GM23338 (cell line): ENCODE measurements around the gene OGN. TPM values are rescaled to one million over a fixed set of nuclear protein-coding genes. Genes with fewer than 3 reads are reported as not detected.

Experiments used
- ATAC-seq: fragments of 200-7000 bp; cut with Tn5 transposase; 3 replicates; pipeline ENCODE4 v1.9.1; 2020
- DNase-seq: peaks from one replicate; pipeline ENCODE4 v3.0.0-alpha.2; 2015; ENCODE audit warnings: low spot score
- H2AFZ ChIP-seq: fragments of 200-600 bp; sonication (generic); 2 replicates; pipeline ENCODE4 v1.8.0; 2016; ENCODE audit warnings: antibody characterized with exemption, mild to moderate bottlenecking, moderate library complexity
- H3F3A ChIP-seq: fragments of 200-600 bp; sonication (generic); replicated peaks from 2 replicates; pipeline ENCODE4 v1.8.0; 2017; ENCODE audit warnings: antibody characterized with exemption, mixed run types, low read depth
- H3K27ac ChIP-seq: fragments of 200-600 bp; sonication (generic); 2 replicates; pipeline ENCODE4 v1.6.1; 2016; ENCODE audit warnings: low read depth
- H3K27me3 ChIP-seq: fragments of 200-600 bp; sonication (generic); 2 replicates; pipeline ENCODE4 v1.8.0; 2016; ENCODE audit warnings: mild to moderate bottlenecking, mixed run types, moderate library complexity; ENCODE audit not compliant: insufficient read depth
- H3K36me3 ChIP-seq: fragments of 200-600 bp; sonication (generic); 2 replicates; pipeline ENCODE4 v1.8.0; 2016; ENCODE audit warnings: mild to moderate bottlenecking; ENCODE audit not compliant: insufficient read depth
- H3K4me1 ChIP-seq: fragments of 200-600 bp; sonication (generic); 2 replicates; pipeline ENCODE4 v1.8.0; 2016; ENCODE audit warnings: mild to moderate bottlenecking, moderate library complexity; ENCODE audit not compliant: insufficient read depth
- H3K4me2 ChIP-seq: fragments of 200-600 bp; sonication (generic); 2 replicates; pipeline ENCODE4 v1.7.1; 2017; ENCODE audit warnings: mixed run types
- H3K4me3 ChIP-seq: fragments of 200-600 bp; sonication (generic); 2 replicates; pipeline ENCODE4 v1.6.1; 2016; ENCODE audit warnings: mixed run types
- H3K79me2 ChIP-seq: fragments of 200-600 bp; sonication (generic); replicated peaks from 2 replicates; pipeline ENCODE4 v1.8.0; 2017; ENCODE audit warnings: mild to moderate bottlenecking; ENCODE audit not compliant: insufficient read depth
- H3K9me2 ChIP-seq: fragments of 200-600 bp; sonication (generic); 2 replicates; pipeline ENCODE4 v1.8.0; 2017; ENCODE audit not compliant: insufficient read depth
- H4K20me1 ChIP-seq: fragments of 200-600 bp; sonication (generic); replicated peaks from 2 replicates; pipeline ENCODE4 v1.8.0; 2017; ENCODE audit warnings: mild to moderate bottlenecking; ENCODE audit not compliant: insufficient read depth
- H3K27ac Mint-ChIP-seq: 2 replicates; pipeline ENCODE4 v1.8.0; 2020; ENCODE audit warnings: inconsistent platforms, mild to moderate bottlenecking, moderate library complexity, mixed read lengths
- H3K27me3 Mint-ChIP-seq: 3 replicates; pipeline ENCODE4 v1.8.0; 2022; ENCODE audit warnings: low read depth, mild to moderate bottlenecking, moderate library complexity, mixed read lengths, inconsistent platforms; ENCODE audit not compliant: insufficient read depth, poor library complexity
- H3K36me3 Mint-ChIP-seq: 3 replicates; pipeline ENCODE4 v1.8.0; 2021; ENCODE audit warnings: low read depth, mild to moderate bottlenecking, inconsistent platforms, moderate library complexity, mixed read lengths
- H3K4me1 Mint-ChIP-seq: 3 replicates; pipeline ENCODE4 v1.8.0; 2020; ENCODE audit warnings: mild to moderate bottlenecking, inconsistent platforms, mixed read lengths
- H3K4me3 Mint-ChIP-seq: 3 replicates; pipeline ENCODE4 v1.8.0; 2021; ENCODE audit warnings: moderate library complexity, mild to moderate bottlenecking, inconsistent platforms, mixed read lengths
- H3K9me3 Mint-ChIP-seq: 3 replicates; pipeline ENCODE4 v1.8.0; 2020; ENCODE audit warnings: moderate library complexity, mild to moderate bottlenecking, inconsistent platforms, mixed read lengths
- CTCF ChIP-seq, 2 experiments: fragments of 200-600 bp in 1 of 2; sonication (generic) in 1 of 2; conservative IDR thresholded peaks; 2 replicates each; pipeline versions ENCODE4 v1.5.1 to v1.6.1; 2016 to 2017; ENCODE audit warnings: antibody characterized with exemption in 2 of 2, low read depth in 2 of 2, mild to moderate bottlenecking in 2 of 2, moderate library complexity in 1 of 2
- ETS1 ChIP-seq: IDR thresholded peaks from 2 replicates; pipeline ENCODE4 v1.6.1; 2016; ENCODE audit warnings: antibody characterized with exemption
- EZH2 ChIP-seq: fragments of 200-600 bp; sonication (generic); IDR thresholded peaks from one replicate; pipeline ENCODE4 v1.8.0; 2017; ENCODE audit warnings: antibody characterized with exemption, mild to moderate bottlenecking, low read depth; ENCODE audit not compliant: unreplicated experiment
- JUNB ChIP-seq: IDR thresholded peaks from one replicate; pipeline ENCODE4 v1.6.1; 2016; ENCODE audit warnings: antibody characterized with exemption; ENCODE audit not compliant: unreplicated experiment
- NANOG ChIP-seq: IDR thresholded peaks from 2 replicates; pipeline ENCODE4 v1.6.1; 2016; ENCODE audit warnings: antibody characterized with exemption, borderline replicate concordance
- POLR2AphosphoS5 ChIP-seq: IDR thresholded peaks from 2 replicates; pipeline ENCODE4 v1.6.1; 2016; ENCODE audit warnings: antibody characterized with exemption, low read depth
- REST ChIP-seq: IDR thresholded peaks from one replicate; pipeline ENCODE4 v1.6.1; 2018; ENCODE audit warnings: antibody characterized with exemption; ENCODE audit not compliant: unreplicated experiment
- STAT1 ChIP-seq: IDR thresholded peaks from one replicate; pipeline ENCODE4 v1.6.1; 2016; ENCODE audit warnings: antibody characterized with exemption; ENCODE audit not compliant: unreplicated experiment
- ZNF114 ChIP-seq: fragments of 250-450 bp; sonication (Bioruptor Pico); IDR thresholded peaks from 2 replicates; pipeline ENCODE4 v1.5.0; 2020; ENCODE audit warnings: mild to moderate bottlenecking, moderate library complexity
- ZNF331 ChIP-seq: fragments of 250-450 bp; sonication (Bioruptor Pico); IDR thresholded peaks from 2 replicates; pipeline ENCODE4 v1.5.0; 2020; ENCODE audit warnings: low read depth, mild to moderate bottlenecking, moderate library complexity
- polyA plus RNA-seq: library from polyadenylated mRNA; unstranded; fragments of >200 nt; fragmentation: Nextera tagmentation; extraction: Ambion mirVana; gene quantifications from 2 replicates; pipeline ENCODE4 v1.2.1, GENCODE V29; 2016
- total RNA-seq: library from RNA; depleted of rRNA; stranded (reverse); fragments of >200 nt; shearing (Covaris generic); gene quantifications from 2 replicates; pipeline ENCODE4 v1.2.3, GENCODE V29; 2014

The OGN gene
- total and polyA plus RNA-seq, 2 experiments from 2014 or later: 2.5 TPM; not detected in 1

GRCh38 chr9:92384375-92384774 is 20.0 kb downstream of the OGN start:
- Histone ChIP-seq H3F3A (no peaks in the 10 kb centered on the region), H3K27ac (no peak overlapping the region), H3K79me2 (no peaks in the 10 kb centered on the region), H3K9me2 (no peaks in the 10 kb centered on the region), H3K4me3 (no peak overlapping the region), H4K20me1 (no peaks in the 10 kb centered on the region), H2AFZ (no peak overlapping the region), H3K4me2 (no peak overlapping the region), H3K36me3 (no peaks in the 10 kb centered on the region), H3K27me3 (no peaks in the 10 kb centered on the region), H3K4me1 (peaks cover 12% of the 10 kb centered on the region)
- no peak for TF ChIP-seq STAT1
- no peak for TF ChIP-seq REST
- TF ChIP-seq CTCF (conservative IDR thresholded peaks at IDR 0.05; ENCODE audit: low read depth in 2 of 2): no peak
- no peak for TF ChIP-seq ETS1
- no peak for TF ChIP-seq JUNB
- TF ChIP-seq ZNF114 (CRISPR knock-in tag): no peak
- no peak for TF ChIP-seq POLR2AphosphoS5
- TF ChIP-seq EZH2: no peak
- no peak for TF ChIP-seq ZNF331 (CRISPR knock-in tag)
- Mint-ChIP-seq H3K27ac (no peak overlapping the region), H3K4me3 (no peak overlapping the region), H3K4me1 (peaks cover 16% of the 10 kb centered on the region), H3K36me3 (no peaks in the 10 kb centered on the region), H3K27me3 (no peaks in the 10 kb centered on the region), H3K9me3 (no peaks in the 10 kb centered on the region)
- DNase-seq: no peak
- no peak for ATAC-seq

DNA sequence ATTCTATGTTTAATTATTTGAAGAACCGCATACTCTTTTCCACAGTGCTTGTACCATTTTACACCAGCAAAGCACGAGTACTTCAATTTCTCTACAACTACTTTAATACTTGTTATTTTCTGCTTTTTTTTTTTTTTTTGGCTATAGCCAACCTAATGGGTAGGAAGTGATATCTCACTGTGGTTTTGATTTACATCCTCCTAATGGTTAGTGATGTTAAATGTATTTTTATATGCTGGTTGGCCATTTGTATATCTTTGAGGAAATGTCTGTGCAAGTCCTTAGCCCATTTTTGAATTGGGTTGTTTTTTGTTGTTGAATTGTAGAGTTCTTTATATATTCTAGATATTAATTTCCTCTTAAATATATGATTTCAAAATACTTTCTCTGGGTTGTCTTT is 22.6 kb downstream of the OGN start:
- no peak for TF ChIP-seq ETS1
- TF ChIP-seq JUNB: no peak
- TF ChIP-seq REST: no peak
- TF ChIP-seq ZNF114 (CRISPR knock-in tag): no peak
- no peak for TF ChIP-seq POLR2AphosphoS5
- no peak for TF ChIP-seq NANOG
- TF ChIP-seq ZNF331 (CRISPR knock-in tag): no peak
- no peaks in the 10 kb centered on the region for H4K20me1 ChIP-seq
- no peak overlapping the region for H3K27ac ChIP-seq
- H3K4me3 Mint-ChIP-seq: no peak overlapping the region
- no peak overlapping the region for H2AFZ ChIP-seq
- no peaks in the 10 kb centered on the region for H3F3A ChIP-seq
- H3K27me3 Mint-ChIP-seq: no peaks in the 10 kb centered on the region
- no peaks in the 10 kb centered on the region for H3K27me3 ChIP-seq
- no peak for DNase-seq
- no peak overlapping the region for H3K27ac Mint-ChIP-seq
- H3K4me1 ChIP-seq: peaks cover 38% of the 10 kb centered on the region
- H3K36me3 Mint-ChIP-seq: no peaks in the 10 kb centered on the region
- H3K9me3 Mint-ChIP-seq: no peaks in the 10 kb centered on the region
- no peak for ATAC-seq
- peaks cover 31% of the 10 kb centered on the region for H3K4me1 Mint-ChIP-seq
- H3K4me2 ChIP-seq: no peak overlapping the region
- no peaks in the 10 kb centered on the region for H3K9me2 ChIP-seq
- no peaks in the 10 kb centered on the region for H3K79me2 ChIP-seq
- no peak overlapping the region for H3K4me3 ChIP-seq
- H3K36me3 ChIP-seq: no peaks in the 10 kb centered on the region
